HG03432 (cell line): Measurements from ENCODE around the gene GFOD2.

Experiments
- ATAC-seq: cut with Tn5 transposase; IDR thresholded peaks from one replicate; pipeline ENCODE4 v1.9.1; 2021; ENCODE audit warnings: mild to moderate bottlenecking, moderate library complexity; ENCODE audit not compliant: unreplicated experiment

GFOD2 gene

DNA sequence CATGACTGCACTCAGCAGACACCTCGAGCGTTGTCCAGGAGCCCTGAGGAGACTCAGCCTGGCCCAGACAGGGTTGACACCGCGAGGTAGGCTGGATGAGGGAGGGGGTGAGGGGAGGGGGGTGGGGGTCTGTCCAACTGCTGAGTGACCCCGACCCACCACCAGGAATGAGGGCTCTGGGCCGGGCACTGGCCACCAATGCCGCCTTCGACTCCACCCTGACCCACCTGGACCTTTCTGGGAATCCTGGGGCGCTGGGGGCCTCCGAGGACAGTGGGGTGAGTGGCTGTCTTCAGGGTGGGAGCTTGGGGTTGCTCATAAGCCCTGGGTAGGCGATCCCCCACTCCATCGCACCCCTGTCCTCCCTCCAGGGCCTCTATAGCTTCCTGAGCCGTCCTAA lies 71.4 kb downstream of the GFOD2 start:
- no peak for ATAC-seq

DNA sequence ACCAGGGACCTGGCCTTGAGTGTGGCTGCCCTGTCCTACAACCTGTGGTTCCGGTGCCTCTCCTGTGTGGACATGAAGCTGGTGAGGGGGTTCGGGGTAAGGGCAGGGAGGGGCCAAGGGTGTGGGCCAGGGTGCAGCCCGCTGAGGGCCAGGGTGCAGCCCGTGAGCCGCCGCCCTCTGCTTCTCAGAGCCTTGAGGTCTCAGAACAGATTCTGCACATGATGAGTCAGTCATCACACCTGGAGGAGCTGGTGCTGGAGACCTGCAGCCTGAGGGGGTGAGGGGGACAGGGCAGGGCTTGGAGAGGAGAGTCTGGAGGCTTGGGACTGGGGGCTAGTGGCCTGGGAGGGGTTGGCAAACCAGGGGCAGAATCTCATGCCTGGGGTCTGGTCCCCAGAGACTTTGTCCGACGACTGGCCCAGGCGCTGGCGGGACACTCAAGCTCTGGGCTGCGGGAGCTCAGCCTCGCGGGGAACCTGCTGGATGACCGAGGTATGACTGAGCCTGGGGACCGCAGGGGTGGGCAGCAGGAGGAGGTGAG lies 71.9 kb downstream of the GFOD2 start:
- ATAC-seq, result no peak

DNA sequence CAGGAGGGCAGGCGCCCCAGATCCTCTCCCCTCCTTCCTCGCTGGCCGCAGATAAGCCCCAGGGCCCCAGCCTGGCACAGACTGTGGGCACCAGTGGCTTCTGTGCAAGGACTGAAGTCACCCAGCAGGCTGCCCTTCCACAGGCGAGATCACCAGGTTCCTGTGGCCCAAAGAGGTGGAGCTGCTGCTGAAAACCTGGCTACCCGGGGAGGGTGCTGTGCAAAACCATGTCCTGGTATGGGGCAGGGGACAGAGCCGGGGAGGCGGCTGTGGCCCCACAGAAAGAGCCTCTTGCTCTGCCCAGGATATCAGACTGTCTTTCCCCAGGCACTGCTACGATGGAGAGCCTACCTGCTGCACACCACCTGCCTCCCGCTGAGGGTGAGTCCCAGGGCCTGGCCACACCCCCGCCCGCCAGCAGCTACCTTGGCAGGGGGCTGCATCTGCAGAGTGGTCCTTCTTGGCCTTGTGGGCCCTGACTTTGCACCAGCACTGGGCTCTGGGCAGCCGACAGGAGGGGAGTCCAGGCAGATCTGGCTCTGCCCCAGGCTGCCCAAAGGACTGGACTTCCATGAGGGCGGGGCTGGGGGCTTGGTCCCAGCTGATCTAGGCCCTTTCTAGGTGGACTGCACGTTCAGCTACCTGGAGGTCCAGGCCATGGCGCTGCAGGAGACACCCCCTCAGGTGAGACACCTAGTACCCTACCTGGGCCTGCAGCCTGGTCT lies 73.6 kb downstream of the GFOD2 start:
- peak; percentile 13 for ATAC-seq

DNA sequence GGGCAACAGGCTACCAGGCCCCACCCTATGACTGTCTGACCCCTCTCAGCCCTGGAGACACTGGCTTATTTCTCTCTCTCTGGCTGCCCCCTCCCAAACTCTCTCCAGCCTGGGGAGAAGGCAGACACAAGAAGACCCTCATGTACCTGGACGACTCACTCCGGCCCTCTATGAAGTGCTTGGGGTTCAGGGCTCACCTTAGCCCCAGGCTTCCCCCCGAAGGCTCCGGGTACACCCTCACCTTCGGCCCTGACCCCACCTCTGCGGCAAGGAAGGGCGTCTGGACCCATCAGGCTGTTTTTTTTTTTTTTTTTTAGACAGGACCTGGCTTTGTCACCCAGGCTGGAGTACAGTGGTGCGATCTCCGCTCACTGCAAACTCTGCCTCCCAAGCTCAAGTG lies 75.1 kb downstream of the GFOD2 start:
- no peak for ATAC-seq

DNA sequence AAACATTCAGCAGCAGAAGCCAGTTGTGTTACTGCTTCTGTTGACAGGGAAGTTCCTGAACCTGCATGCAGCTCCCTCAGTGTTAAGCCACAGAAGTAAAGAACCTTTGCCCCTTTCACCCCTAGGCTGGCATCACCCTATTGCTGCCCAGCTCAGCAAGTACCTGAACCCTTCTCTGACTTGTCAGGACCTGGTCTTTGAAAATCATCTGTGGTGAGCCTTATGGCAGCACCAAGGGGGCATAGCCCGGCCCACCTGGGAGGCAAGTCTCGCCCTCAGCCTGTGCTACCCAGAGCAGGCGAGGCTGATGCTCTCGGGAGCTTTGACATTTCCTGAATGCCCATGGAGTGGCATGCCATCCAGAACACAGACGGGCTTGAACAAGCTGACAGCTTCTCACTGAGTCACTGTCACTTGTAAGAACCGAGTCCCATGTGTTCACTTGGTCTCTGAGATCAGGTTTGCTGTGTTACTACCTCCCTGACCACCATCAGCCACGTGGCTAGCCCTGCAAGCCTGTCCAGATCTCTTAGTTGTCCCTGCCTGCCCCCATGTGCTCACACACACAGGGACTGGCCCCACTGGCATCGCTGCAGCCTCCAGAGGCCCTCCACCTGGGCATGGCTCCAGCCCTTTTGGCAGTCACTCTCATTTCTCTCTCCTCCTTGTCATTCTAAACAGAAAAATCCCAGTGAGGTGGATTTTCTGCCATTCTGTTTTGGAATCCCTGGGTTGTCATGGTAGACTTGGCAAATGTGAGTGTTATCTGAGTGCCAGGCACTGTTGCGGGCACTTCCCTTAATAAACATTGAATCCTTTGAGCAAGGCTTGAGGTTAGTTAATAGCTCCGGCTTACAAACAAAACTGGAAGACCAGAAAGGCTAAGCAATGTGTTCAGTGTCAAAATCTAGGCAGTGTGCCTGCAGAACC lies 77.1 kb downstream of the GFOD2 start:
- no peak for ATAC-seq

DNA sequence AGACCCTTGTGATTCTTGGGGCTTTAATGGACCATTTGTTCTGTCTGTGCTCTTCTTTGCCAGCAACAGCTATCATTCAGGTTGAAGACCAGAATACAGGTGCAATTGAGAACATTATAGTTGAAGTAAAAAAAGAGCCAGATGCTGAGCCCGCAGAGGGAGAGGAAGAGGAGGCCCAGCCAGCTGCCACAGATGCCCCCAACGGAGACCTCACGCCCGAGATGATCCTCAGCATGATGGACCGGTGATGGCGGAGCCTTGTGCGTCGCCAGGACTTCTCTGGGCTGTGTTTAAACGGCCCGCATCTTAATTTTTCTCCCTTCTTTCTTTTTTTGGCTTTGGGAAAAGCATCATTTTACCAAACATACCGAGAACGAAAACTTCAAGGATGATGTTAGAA lies 81.5 kb downstream of the GFOD2 start:
- no peak for ATAC-seq

DNA sequence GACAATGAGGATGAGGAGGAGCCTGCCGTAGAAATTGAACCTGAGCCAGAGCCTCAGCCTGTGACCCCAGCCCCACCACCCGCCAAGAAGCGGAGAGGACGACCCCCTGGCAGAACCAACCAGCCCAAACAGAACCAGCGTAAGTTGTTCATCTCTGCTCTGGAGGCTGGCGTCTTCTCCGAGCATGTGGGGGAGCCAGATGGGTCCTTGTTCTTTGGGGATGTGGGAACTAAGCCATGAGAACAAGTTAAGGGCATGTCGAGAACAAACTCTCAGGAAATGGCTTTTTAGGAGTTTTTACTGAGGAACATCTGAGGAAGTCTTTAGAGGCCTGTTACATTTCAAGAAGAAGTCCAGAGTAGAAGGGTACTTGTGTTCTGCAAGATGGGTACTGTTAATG lies 82.4 kb downstream of the GFOD2 start:
- no peak for ATAC-seq

DNA sequence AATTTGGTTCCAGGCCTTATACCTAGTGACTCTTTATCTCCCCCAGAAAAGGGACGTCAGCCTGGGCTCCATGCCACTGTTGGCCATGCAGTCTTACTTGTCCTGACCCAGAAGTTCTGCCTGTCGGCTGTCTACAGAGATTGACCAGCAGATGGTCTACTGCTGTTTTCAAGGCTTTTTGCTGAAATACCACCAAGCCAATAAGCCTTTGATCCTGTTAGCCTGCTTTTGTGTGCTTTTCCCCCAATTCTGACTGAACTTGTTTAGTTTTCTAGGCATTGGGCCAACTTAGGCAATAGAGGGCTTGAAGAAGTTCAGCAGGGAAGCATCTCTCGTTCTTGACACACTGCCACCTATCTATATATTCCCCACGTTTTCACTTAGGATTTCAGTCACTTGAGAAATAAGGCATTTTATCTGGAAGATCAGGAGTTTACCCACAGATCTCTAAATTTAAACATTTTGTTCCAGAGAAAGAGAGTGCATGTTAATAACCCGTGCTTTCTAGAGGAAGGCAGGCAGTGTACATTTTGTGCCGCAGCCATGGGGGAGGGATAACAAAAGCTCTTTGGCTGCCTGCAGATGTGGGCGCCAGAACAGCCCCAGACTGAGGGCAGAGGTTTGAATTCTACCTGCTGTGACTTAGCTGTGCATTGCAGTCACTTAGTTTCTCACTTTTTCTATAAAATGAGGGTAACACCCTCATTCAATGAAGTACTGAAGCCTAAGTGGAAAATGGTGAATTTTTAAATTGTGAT lies 86.5 kb downstream of the GFOD2 start:
- no peak for ATAC-seq

DNA sequence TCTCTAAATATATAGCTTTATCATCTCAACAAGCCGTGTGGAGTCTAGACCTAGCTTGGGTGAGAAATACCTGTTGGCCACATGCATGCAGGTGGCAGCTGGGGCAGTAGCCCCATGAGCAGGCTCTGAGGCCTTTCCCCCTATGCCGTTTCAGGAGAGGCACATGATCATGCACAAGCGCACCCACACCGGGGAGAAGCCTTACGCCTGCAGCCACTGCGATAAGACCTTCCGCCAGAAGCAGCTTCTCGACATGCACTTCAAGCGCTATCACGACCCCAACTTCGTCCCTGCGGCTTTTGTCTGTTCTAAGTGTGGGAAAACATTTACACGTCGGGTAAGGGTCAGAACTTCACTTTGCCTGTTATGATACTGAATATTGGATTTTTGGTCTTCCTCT lies 90.9 kb downstream of the GFOD2 start:
- no peak for ATAC-seq
